T-helper 2 cell treated with Interferon-gamma antibody and Interleukin-4, amounts not matched to agents 100 ng/mL and 5 ng/mL, for 36 hours (primary cell): Measurements from ENCODE around the gene EXOSC6. TPM values are rescaled to one million over a fixed set of nuclear protein-coding genes. Genes with fewer than 3 reads are reported as not detected.
"Not testable (repeated sequence)": the region's sequence is repeated elsewhere in the genome, so short reads cannot be mapped to it uniquely, and the experiment has no call there.

Source experiments
- intact Hi-C: fragments of 100-400 bp; cut with micrococcal nuclease; formaldehyde crosslinking; loops from one replicate; pipeline ENCODE4 v1.15.1; 2023
- total RNA-seq: library from RNA; stranded (reverse); gene quantifications from 2 replicates; pipeline ENCODE4 v1.2.3, GENCODE V29; 2022

The EXOSC6 gene
- total RNA-seq, 1 donor from 2014 or later, result 28.9 TPM

DNA sequence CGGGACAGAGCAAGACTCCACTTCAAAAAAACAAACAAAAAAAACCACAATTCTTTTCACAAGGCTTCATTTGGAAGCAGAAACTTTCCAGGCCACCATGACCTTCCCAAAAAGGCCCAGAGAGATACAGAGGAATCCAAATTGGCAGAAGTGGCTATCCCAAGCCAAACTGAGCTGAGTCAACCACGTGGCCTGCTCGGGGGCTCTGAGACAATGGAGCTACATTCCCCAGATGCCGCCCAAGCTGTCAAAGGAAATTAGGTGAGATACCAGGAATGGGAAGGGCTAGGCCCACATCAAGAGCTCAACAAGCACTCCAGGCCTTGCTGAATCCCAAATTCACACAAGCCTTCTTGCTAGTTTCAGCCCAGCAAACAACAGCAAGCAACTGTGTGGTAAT is 5.7 kb upstream of the EXOSC6 start:
- intact Hi-C loops, result loop anchor here (10.0 kb wide), 1 partner anchor 267 kb away; the partner anchor contains the start of genes COG4 and SF3B3

DNA sequence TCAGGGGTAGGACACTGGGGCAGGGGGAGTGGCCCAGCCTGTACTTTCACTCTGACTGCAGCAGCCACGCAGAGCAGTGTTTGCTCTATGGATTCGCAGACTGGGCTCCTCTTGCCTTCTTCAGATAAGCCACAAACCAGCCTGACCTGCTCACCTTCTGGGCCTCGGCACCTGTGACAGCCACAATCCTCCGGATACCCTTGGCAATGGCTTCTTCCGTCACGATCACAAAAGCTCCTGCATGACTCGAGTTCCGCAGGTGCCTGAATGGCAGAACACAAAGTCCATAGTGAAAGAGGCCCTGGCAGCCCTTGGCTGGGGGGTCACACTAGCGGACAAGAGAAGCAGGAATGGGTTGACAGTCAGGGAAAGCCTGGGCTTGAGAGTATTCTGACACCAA is 3.8 kb upstream of the EXOSC6 start:
- intact Hi-C loops, result loop anchor here (10.0 kb wide), 1 partner anchor 269 kb away; the partner anchor contains the start of genes COG4 and SF3B3

DNA sequence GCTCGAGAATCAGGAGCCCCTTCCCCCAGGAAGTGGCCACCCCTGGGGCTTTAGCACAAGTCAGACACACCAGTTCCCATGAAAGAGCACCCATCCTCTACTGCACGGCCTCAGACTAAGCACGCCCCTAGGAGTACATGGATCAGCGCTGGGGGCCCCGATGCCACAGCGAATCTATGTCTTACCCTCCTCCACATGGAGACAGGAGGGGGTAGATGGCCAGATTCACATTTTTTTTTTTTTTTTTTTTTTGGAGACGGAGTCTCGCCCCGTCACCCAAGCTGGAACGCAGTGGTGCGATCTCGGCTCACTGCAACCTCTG is 3.2 kb upstream of the EXOSC6 start:
- intact Hi-C loops, result loop anchor here (5.0 to 10.0 kb wide), 2 partner anchors 270 to 503 kb away; partner anchors contain the start of genes COG4, NOB1 and SF3B3

DNA sequence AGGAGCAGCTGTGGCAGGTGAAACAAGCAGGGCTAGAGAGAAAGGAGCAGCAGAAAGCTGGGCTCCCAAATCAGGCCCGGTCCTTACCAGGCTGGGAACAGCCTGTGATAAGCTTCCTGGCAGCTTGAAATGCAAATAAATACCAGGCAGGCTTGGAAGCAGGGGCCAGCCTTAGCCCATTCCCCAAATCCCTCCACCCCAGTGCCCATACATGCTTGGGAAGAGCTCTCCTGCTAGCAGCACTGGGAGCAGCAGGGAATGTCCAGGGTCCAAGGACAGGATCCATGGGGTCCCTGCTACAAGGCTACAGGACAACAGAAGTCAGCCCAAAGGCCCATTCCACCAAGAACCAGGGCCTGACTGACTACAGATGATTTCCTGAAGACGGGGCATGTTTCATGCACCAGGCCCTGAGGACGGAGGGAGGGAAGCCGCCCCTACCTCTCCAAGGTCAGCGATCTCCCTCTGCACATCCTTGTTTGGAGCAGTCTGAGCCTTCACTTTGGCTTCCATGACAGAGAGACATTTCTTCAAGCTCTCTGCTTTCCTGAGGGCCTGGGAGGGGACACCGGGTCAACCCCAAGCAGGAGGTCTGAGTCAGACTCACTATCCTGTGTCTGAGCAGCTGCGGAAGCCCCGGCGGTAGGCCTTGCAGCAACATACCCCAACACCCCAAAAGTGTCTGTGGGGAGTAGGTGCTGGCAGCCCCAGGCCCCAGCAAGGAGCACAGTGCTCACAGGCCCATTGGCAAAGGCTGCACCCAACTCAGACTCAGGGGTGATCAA is 2.6 kb upstream of the EXOSC6 start:
- intact Hi-C loops, result loop anchor here (5.0 to 10.0 kb wide), 2 partner anchors 270 to 502 kb away; partner anchors contain the start of genes COG4, NOB1 and SF3B3

DNA sequence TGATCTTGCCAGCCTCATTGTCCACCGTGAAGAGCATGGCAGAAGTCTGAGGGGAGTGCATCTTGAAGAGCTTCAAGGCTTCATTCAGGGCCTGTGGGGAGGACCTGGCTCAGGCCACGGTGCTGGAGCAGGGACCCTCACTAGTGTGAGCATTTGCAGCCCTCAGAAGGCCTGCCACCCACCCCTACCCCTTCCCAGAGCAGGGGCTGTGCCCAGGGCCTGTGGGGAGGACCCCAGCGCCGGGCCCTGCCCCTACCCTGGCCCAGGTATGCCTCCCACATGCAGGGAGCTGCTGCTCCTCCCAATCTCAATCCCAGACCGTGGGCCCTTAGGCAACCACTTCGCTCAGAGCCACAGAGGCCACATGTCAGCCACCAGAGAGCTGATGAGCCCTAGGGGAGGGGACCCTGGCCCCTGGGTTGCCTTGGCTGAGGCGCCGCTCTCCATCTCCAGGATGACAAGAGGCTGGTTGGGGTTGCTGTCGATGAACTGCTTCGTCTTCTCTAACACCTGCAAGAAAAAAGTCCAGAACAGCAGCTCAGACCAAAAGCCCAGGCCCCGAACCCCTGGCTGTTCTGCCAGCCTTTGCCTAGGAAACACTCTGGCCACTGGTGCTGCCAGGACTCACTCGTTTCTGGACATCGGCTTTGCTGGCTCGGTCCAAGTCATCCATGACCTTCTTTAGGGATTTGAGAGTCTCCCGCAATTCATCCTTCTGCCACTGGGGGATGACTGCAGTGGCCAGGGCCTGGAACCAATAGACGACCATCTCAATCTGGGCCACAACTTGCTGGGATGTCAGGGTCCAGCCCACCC is 1.8 kb upstream of the EXOSC6 start:
- intact Hi-C loops, result loop anchor here (5.0 to 10.0 kb wide), 2 partner anchors 271 to 501 kb away; partner anchors contain the start of genes COG4, NOB1 and SF3B3

DNA sequence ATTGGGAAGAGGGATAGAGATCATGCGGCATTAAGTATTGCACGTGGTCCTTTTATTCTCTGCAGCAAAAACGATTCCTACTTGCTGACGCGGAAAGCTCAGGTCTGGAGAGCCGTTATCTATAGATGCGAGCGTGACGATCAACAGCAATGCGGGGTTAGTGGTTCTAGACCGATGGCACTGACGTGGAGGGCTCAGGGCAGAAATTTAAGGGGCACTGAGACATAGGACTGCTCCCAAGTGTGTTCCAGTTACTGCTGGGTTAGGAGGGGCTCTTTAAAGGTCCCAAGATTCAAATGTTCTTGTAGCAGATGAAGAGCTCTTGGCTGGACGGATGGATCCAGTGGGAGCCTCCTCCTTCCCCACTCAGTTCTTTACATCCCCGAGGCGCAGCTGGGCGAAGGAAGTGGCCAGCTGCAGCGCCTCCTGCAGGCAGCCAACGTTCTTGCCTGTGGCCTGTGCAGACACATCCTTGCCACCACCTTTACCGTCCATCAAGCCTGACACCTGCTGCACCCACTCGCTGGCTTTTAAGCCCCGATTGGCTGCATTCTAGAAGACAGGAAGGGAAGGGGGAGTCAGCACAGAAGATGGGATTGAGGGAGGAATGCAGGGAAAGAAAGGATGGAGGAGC is 732 bp upstream of the EXOSC6 start:
- intact Hi-C loops, result loop anchor here (1.0 to 10.0 kb wide), 3 partner anchors 37 to 500 kb away; partner anchors contain the start of genes AARS1, COG4, NOB1 and SF3B3

DNA sequence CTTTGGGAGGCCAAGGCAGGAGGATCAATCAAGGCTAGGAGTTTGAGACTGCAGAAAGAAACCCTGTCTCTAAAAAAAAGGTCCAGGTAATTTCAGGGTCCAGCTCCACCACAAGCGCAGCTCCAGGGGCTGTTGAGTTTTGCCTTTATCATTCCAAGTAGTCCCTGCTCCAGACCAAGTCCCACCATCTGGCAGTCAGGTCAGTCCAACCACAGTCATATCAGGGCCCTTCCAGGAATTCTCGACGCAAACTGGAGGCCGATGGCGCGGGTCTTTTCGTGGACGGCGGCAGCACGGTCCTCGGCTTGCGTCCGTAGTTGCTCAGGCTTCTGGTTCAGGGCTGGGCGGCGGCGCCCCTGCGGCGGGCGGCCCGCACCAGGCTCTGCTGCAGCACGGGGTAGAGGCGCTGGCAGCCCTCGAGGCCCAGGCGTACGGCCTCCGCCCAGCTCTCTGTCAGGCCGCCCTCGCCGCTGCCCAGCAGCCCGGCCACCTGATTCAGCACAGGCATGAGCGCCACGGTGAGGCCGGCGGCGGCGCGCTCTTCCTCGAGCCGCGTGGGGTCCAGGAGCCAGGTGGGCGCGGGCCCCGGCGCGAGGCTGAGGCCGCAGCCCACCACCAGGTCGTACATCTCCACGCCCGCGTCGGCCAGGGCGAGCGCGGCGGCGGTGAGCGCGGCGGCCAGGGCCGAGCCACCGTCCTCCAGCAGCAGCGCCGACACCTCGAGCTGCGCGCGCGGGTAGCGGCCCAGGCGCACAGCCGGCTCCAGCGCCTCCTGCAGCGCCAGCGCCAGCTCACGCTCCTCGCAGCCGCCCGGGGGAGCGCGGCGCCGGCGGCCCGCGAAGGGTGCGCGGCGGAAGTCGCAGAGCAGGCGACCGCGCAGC is 752 bp downstream of the EXOSC6 start:
- intact Hi-C loops, result loop anchor here (1.0 to 10.0 kb wide), 4 partner anchors 96 to 499 kb away; partner anchors contain the start of genes COG4, NOB1 and SF3B3

DNA sequence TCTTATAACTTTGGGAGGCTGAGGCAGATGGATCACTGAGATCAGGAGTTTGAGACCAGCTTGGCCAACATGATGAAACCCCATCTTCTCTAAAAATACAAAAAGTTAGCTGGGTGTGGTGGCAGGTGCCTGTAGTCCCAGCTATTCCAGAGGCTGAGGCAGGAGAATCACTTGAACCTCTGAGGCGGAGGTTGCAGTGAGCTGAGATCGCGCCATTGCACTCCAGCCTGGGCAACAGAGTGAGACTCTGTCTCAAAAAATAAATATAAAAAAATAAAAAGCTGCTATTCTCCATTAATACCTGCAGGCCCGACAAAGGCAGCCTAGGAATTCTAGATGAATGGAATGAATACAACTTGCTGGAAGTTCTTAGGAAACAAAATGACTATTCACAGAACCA is 2.0 kb downstream of the EXOSC6 start:
- intact Hi-C loops, result loop anchor here (5.0 to 10.0 kb wide), 2 partner anchors 275 to 497 kb away; partner anchors contain the start of genes COG4, NOB1 and SF3B3

DNA sequence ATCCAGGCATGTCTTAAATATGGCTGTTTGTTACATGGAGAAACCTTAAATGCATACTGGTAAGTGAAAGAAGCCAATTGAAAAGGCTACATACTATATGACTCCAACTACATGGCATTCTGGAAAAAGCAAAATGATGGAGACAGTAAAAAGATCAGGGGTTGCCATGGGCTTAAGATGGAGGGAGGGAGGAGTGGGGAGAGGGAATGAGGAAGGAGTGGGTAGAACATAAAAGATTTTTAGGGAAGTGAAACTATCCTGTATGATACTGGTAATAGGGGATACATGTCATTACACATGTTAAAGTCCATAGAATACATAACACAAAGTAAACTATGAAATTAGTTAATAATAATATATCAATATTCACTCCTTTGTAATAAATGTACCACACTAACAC is 13.0 kb downstream of the EXOSC6 start:
- intact Hi-C loops, result not testable (repeated sequence)

DNA sequence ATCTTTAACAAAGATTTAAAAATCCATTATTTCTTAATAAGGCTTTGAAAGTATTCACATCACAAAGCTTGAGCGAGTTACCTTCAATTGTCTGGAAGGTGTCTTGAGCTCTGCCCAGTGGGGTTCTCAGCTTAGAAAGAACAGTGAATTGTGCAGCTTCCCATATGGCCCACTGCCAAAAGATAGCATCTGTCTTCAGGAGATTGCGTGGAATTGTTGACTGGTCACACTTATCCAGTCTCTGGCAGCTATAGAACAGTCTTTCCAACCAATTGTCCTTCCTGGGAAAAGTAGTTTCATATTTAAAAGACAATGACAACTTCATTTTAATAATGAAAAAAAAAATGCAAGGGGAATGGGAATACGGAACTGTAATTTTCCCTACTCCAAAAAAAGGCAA is 19.9 kb downstream of the EXOSC6 start:
- intact Hi-C loops, result not testable (repeated sequence)

DNA sequence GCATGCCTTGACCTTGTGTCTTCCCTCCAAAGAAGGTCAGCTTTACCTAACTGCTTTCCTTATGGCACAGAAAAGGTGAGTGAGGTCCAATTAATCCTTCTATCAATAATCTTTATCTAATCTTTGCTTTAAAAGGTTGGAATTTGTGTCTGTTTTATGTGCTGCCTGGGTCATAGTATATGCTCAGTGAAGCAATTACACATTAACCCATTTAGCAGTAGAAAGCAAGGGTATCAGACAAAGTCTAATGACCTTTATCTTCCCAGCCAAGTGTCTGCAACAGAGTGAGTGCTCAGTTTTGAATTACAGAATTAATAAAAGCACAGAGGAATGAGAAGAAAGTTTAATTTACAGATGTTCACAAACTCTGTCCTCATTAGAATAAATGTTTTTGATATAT is 25.7 kb downstream of the EXOSC6 start:
- intact Hi-C loops, result not testable (repeated sequence)

DNA sequence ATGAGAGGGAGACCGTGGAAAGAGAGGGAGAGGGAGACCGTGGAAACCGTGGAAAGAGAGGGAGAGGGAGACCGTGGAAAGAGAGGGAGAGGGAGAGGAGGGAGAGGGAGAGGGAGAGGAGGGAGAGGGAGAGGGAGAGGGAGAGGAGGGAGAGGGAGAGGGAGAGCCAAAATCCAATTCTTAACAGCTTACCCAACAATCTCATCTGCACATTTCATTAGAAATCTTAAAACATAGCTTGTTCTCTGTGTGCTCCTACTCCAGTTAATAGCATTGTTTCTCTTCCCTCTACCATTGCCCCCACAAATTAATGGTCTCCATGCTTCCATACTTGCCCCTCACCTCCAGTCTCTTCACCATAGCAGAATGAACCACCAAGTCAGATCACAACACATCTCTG is 26.3 kb downstream of the EXOSC6 start:
- intact Hi-C loops, result not testable (repeated sequence)

DNA sequence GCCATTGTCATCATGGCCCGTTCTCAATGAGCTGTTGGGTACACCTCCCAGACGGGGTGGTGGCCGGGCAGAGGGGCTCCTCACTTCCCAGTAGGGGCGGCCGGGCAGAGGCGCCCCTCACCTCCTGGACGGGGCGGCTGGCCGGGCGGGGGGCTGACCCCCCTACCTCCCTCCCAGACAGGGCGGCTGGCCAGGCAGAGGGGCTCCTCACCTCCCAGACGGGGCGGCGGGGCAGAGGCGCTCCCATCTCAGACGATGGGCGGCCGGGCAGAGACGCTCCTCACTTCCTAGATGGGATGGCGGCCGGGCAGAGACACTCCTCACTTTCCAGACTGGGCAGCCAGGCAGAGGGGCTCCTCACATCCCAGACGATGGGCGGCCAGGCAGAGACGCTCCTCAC is 27.1 kb downstream of the EXOSC6 start:
- intact Hi-C loops, result not testable (repeated sequence)

DNA sequence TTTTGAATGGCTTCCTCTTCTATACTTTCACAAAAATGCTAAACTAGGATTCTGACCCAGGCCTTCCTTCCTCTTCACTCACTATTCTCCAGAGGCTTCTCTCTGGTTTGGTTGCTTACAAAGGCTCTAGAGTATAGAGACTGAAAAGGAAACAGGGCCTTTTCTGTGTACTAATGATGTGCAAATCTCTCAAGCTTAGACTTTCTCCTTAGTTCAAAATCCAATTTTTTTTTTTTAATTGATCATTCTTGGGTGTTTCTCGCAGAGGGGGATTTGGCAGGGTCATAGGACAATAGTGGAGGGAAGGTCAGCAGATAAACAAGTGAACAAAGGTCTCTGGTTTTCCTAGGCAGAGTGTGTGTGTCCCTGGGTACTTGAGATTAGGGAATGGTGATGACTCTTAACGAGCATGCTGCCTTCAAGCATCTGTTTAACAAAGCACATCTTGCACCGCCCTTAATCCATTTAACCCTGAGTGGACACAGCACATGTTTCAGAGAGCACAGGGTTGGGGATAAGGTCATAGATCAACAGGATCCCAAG is 27.7 kb downstream of the EXOSC6 start:
- intact Hi-C loops, result not testable (repeated sequence)

DNA sequence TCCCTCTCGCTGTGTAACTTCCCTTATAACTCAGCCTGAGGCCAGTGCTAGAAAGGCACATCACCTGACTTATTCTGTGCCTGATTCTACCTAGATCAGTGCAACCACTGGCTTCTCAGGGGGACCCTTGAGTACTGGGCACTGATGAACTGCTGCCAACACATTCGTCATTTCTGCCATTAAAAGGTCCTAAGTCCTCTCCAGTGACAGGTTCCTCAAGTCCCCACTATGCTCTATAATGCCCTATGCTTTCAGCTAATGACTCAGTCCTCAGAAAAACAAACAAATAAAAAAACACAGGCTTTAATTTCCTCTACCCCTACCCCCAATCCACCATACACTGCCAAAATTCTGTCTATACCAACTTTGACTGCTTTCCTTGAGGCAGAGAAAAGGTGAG is 28.5 kb downstream of the EXOSC6 start:
- intact Hi-C loops, result not testable (repeated sequence)

DNA sequence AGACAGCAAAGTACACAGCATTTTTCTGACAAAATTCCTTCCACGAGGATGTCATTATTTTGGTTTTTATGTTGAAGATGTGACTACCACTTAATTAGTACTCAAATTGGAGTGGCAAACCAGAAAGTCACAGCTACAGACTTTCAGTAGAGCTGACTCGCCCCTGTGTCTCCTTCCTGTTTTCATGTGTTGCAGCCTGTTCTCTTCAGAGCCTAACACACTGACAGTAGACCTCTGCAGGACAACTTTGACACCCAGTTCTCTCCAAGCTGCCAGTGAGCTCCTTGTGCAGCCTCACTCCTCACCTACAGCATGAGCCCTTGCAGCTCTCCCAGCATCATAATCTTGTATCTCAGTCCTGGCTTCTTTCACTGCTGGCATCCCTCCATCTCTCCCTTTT is 29.2 kb downstream of the EXOSC6 start:
- intact Hi-C loops, result not testable (repeated sequence)

DNA sequence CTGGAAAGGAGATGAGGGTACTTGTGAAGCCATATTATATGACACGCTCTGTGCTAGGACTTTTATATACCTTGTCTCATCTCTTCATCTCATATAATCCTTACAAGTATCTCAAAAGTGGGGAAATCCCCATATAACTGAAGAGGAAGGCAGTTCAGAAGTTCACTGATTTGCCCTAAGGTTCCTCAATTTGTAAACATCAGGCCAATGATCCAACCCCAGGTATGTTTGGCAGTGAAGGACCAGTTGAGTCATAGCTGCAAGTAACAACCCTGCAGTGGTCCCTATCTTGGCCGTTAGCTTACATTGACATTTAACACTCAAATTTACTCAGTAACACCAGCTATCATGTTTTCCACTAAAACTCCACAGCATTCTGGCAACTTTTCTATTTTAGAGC is 33.2 kb downstream of the EXOSC6 start:
- intact Hi-C loops, result not testable (repeated sequence)

DNA sequence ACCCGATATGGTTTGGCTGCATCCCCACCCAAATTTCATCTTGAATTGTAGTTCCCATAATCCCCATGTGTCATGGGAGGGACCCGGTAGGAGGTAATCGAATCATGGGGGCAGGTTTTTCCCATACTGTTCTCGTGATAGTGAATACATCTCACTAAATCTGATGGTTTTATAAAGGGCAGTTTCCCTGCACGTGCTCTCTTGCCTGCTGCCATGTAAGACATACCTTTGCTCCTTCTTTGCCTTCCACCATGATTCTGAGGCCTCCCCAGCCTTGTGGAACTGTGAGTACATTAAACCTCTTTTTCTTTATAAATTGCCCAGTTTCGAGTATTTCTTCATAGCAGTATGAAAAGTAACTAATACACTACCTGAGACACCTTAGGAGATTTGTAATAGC is 45.4 kb downstream of the EXOSC6 start:
- intact Hi-C loops, result not testable (repeated sequence)

DNA sequence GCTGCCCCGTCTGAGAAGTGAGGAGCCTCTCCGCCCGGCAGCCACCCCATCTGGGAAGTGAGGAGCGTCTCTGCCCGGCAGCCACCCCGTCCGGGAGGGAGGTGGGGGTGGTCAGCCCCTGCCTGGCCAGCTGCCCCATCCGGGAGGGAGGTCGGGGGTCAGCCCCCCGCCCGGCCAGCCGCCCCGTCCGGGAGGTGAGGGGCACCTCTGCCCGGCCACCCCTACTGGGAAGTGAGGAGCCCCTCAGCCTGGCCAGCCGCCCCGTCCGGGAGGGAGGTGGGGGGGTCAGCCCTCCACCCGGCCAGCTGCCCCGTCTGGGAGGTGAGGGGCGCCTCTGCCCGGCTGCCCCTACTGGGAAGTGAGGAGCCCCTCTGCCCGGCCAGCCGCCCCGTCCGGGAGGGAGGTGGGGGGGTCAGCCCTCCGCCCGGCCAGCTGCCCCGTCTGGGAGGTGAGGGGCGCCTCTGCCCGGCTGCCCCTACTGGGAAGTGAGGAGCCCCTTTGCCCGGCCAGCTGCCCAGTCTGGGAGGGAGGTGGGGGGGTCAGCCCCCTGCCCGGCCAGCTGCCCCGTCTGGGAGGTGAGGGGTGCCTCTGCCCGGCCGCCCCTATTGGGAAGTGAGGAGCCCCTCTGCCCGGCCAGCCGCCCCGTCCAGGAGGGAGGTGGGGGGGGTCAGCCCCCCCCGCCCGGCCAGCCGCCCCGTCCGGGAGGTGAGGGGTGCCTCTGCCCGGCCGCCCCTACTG is 46.9 kb downstream of the EXOSC6 start:
- intact Hi-C loops, result not testable (repeated sequence)
